ENCODE results near the gene SPOCK1.

The SPOCK1 gene

DNA sequence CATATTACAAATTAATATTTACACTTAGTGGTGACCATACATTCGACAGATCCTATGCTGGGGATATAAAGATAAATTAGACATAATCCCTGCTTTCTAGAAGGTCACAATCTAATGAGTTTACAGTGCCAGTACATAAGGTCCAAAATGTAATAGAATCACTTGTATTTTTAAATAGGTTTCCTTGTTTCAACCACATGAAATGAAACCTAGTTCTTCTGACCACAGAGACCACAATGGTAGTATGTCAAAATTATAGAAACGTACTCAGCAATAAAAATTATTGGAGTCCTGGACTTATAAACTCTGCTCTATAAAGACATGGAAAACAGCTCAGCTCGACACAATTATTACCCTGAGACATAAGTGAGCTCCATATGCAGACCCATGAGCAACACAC is 444.3 kb downstream of the SPOCK1 start:
- DNase-seq: no peak

DNA sequence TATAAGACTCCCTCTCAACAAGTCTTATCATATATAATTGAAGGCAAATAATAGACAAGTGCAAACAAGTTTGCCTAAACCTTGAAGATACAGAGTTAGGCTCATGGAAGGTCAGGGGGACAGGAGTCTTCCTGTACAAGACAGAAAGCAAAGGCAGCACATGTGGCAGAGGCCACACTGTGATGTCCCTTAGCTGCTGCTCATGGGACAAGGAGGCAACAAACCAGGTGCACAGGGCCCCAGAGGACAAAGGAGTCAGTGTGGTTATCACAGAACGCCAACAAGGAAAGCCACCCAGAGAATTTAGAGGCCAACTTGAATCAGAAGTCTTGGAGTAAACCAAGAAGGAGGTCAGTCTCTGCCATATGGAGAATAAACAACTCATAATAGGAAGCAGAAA is 444.8 kb downstream of the SPOCK1 start:
- DNase-seq: no peak

DNA sequence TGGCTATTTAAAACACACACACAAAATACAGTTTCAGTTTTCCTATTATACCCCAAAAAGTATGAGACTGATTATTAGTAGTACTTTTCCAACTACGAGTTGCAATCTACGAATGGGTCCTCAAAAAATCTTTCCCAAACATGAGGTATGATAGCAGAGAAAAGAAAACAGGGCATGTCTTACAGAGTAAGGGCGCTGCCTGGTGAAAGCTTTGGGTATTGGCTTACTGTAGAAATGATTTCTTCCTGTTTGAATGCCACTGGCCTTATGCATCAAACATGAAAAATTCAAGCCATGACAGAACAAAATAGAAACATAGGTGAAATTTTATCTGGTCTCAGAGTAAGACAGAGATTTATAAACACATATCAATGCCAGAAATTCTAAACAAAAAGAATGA is 448.0 kb downstream of the SPOCK1 start:
- no peak for DNase-seq

DNA sequence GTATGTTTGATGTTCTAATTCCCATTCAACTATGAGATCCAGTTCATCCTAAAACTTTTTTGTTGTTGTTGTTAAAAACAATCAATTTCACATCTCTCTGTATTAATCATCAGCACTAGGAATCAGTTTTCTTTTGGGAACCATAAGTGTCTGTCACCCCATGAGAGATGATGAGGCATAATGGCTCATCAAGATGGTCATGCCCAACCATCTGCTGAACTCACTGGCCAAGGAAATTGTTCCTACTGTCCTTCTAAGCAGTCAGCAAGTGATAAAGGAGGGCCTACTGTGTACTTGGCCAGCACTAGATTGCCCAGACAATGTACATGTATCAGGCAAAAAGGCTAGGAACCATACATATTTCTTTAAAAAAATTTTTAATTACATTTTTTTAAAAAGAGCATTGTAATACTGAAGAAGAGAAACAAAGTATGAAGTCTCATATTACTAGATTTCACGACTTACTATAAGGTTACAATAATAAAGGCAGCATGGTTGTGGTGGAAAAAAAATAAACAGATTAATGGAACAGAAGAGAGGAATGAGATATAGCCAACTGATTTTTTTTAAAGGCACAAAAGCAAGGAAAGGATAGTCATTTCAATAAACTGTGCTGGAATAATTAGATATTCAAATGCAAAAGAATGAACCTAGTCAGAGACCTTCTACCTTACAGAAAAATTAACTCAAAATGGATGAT is 458.3 kb downstream of the SPOCK1 start:
- no peak for DNase-seq

DNA sequence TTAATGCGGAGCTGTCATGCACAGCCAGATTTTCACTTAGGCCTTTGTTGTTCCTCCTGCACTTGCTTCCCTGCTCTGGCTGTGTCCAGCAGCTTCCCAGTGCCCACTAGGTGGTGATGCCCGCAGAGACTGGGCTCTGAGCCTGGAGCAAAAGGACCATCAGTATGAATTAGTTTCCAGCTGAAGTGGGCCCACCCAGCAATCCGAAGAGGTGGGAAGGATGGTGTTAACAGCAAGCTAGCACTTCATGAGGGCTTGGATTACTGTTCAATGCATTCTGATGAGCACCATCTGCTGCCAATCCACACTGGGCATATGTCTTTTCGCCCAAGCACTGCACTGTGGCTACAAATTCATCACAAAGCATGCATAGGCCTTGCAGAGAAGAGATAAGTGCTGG is 459.1 kb downstream of the SPOCK1 start:
- DNase-seq: no peak

DNA sequence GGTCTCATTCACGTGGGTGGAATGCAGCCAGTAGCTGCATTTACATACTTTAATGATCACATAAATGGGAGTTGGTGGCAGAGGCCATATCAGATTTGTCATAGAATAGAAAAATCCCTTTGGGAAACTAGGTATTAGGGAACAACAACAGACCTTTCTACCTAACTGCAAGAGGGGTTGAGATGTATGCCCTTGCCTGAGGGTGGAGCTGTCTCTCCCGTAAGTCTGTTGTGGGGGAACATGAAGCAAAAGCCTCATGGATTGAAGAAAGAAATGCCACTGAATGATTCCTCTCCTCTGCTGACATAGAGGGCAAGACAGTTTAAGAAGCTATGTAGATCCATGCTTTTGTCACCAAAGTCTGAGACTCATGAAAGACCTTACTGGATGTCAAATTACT is 461.3 kb downstream of the SPOCK1 start:
- DNase-seq: no peak

DNA sequence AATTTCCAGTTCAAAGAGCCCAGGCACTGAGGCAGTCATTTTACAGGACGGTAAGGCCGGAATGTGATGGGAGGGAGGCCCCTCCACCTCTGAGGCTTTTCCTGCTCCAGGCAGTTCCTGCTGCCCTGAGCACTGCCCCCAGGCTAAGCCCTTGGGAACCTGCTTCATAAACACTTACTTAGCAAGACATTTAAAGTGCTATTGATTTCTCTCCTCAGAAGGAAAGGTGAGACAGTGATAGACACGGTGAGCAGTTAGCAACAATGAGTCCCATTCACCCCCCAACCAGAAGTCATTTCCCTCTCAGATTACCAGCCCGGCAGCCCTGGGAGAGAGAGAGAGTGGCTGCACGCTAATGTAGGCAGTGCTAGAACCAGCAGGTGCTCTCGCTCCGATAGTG is 462.5 kb downstream of the SPOCK1 start:
- DNase-seq: no peak

DNA sequence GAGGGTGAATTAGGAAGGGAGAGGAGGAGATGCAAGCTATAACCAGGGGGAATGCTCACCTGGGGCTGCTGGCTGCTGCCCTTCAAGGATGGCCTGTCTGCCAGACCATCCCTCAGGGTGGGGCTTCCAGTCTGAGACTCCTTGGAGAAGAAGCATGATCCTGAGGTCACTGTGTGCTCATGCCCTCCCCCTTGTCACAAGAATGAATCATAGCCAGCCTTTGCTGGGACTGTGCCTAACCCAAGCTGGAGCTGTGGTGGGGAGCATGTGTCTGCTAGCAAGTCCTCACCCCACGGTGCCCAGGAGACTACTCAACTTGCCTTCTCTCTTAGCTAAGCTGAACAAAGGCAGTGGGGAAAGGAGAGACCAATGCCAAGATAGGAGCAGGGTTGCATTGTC is 463.6 kb downstream of the SPOCK1 start:
- no peak for DNase-seq

DNA sequence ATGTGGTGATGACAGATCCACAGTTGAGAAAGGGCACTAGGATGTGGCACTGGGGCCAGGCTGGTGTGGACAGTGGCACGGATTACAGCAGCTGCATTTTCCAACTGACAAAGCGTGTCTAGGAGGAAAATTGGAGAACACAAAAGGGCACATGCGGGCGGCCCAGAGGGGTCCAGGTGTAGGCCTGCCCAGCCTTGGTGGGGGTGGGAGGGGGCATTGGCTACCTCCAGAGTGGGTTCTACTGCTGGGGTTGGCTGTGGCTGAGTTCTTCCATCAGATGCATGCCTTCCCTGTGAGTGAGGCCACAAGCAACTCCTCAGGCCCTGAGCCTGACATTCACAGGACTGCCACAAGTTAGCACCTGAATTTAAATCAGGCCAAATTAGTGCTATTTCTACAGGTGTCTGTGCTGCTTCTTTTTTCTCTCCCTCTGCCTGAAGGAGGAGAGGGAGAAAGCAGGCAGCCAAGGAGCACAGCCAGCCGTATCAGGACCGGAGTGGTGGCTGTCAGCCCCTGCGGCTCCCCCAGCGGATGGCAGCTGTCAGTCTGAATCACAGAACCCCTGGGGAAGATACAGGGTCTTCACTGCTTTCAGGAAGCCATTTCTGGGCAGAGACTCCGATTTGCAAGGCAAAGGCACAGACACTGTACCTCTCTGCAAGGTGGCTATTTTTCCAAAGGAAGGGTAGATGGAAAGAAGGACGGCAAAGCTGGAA is 464.2 kb downstream of the SPOCK1 start:
- no peak for DNase-seq

DNA sequence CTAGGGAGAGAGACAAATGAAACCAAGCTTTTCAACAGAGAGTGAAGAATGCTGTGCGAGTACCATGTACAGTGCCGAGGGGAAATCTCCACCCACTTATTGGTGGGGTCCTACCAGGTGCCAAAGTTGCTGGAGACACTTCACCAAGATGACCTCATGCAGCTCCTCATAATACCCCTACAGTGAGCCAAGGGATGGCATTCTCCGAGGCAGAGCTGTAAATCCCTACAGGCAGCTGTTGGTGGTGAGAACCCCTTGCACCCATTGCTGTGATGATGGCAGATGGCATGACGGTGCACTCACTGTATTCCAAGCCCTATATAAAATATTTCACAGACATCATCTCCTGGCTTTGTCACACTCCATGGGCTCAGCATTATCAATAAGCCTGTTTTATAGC is 464.9 kb downstream of the SPOCK1 start:
- no peak for DNase-seq

DNA sequence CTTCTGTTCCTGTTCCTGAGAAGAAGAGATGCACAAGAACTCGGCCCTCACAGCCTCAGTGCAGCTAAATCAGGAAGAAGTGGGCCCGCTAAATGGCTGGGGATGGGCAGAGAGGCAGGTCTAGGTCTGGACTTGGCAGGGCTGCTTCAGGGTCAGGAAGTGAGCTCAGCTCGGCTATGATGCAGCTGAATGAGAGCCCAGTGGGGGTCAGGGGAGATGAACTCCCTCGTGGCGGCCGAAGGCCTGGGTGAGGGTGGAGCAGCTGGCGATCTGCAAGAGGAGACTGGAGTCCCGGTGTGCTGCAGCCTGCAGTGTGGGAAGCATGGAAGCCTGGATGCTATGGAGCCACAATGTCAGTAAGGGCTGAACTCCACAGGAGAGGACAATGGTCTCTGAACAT is 466.2 kb downstream of the SPOCK1 start:
- DNase-seq: no peak

DNA sequence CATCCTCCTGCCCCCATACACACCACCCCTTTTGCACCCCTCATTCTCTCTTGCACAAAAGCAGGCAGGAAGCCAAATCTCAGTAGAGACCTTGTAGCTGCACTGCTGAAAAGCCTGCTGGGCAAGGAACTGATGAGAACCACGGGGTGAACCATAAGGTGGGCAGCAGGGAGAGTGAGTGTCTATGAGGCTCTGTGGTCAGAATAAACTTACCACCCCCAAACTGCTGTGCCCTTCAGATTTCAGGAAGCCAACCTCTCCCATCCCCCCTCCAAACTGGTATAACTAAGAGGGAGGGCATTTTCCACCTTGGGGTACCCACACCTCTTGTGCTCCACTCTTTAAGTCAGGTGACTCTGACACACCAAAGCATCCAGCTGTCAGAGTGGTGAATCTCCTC is 471.4 kb downstream of the SPOCK1 start:
- DNase-seq: no peak

DNA sequence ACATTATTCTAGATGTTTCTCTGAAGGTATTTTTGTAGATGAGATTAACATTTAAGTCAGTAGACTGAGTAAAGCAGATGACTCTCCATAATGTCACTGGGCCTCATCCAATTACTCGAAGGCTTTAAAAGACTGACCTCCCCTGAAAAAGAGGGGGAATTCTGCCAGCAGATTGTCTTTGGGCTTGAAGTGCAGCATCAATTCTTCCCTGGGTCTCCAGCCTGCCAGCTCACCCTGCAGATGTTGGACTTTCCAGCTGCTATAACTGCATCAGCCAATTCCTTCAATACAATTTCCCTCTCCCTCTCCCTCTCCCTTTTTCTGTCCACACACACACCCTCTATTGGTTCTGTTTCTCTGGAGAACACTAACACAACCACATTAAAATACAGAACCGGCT is 472.8 kb downstream of the SPOCK1 start:
- no peak for DNase-seq

DNA sequence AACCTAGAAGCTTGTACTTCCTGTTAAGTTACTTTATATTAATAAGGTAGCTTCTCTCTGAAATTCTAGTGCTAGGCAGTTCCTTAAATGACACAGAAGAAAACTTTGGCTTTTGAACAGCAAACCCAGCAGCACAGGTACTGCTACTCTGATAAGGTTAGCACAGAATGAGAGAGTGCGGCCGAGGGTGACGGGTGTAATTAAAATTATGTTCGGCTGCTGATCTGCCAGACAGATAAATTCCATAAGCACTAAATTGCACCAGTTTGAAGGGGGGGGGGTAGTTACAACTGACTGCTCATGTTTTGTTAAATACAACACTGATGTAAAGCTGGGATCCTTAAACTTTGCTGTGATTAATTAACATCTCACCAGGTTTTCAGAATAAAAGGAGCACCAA is 475.1 kb downstream of the SPOCK1 start:
- DNase-seq: no peak

DNA sequence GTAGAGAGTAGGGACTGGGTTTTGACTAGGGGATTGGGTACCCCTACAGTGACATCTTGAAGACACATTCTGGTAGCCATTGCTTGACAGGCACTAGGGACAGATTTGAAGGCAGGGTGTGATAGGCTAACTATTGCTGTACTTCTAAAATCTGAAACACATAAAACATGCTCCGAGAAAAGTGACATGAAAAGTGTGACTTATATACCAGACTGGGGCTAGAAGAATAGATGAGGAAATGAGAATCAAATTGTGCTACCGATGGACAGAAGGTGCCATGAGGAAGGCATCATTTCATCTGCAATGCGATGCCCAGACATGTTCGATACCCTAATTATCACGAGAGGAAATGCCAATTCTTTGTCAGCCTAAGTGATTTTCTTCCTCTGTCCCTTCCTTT is 475.8 kb downstream of the SPOCK1 start:
- no peak for DNase-seq

DNA sequence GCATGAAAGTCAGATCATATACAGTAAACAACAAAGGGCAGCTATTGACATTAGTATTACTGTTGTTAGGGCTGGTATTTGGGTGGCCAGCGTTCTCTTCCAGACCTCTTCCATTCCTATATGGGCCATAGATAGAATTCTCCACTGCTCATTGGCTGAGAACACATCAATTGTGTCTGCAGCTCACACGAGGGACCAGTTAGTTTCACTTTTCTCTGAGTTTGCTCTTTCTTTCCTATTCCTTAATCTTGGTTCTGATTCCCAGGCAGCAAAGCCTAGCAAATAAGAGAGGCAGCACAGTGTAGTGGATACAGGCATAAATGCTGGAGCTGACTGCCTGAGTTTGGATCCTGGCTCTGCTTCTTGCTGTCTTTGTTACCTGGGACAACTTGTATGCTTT is 476.4 kb downstream of the SPOCK1 start:
- DNase-seq: no peak

DNA sequence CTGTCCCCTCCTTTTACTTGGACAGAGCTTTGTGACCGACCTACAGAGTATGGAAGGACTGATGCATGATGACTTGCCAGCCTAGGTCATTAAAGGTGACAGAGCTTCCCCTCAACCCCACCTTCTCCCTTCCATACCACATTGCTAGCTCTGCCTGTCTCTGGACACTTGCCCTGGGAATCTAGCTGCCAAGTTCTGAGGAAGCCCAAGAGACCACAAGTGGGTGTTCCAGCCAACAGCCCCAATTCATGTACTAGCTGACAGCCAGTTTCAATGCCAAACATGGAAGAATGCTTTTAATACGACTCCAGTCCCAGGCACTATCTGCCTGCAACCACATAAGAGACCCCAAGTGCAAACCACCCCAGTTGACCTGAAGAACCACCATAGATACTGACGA is 477.1 kb downstream of the SPOCK1 start:
- no peak for DNase-seq

DNA sequence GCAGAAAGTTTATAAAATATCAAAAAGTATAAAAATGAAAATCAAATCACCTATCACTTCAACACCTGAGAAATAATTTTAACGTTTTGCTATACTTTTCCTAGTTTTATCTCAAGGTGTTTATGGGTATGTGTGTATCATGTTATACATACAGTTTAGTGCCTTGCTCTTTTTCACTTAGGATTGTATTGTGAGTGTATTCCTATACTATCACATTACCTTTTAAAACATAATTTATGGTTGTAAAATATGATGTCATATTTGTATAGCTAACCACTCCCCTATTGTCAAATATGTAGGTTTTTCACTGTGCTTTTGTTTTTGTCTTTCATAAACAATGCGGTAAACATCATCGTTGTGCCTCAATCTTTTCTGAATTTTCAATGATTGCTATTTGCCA is 479.9 kb downstream of the SPOCK1 start:
- DNase-seq: no peak

DNA sequence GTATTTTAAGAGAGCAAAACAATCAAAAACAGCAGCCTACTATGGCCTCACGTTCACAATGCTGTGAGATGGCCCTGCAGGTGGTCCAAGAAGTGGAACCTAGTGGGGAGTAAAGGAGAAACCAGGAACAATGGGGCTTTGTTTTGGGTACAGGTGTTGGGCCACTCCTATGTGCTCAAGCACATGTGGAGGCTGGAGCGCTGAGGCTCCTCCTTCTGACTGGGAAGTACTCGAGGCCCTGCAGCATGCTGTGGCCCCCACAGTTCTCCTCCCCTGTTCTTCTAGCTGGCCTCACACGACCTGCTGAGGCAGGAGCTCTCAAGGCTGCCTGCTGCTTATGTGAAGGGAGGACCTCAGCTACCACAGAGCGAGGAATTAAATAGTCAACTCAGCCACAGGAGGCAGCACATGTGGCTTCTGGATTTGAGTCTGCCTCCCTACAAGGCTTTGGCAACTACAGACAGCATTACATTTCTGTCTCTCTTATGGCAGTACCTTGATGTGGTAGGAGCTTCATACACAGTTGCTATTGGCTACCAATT is 482.3 kb downstream of the SPOCK1 start:
- no peak for DNase-seq

DNA sequence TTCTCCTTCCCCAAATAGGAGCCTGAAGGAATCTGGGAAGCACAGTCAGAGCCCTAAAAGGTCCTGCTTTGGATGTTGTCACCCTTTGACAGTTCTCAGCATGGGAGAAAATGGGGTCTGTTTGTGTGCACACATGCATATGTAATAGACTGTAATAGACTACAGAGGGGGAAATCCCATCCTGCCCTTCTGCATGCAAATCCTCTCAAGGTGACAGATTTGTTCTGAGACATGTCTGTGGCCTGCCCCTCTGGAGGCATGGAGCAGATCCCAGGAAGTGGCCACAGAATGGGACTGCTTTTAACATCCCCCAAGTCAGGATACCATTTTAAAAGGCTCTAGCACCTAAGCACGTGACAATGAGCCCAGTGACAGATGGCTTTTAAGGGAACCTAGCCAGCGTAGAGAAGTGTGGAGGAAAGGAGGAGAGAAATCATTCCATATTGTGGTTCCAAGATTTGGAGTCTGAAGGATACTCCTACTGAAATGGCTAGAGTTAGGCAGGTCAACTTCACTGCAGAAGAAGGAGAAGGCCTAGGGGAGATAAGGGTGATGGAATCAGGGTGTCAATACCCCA is 483.5 kb downstream of the SPOCK1 start:
- no peak for DNase-seq

DNA sequence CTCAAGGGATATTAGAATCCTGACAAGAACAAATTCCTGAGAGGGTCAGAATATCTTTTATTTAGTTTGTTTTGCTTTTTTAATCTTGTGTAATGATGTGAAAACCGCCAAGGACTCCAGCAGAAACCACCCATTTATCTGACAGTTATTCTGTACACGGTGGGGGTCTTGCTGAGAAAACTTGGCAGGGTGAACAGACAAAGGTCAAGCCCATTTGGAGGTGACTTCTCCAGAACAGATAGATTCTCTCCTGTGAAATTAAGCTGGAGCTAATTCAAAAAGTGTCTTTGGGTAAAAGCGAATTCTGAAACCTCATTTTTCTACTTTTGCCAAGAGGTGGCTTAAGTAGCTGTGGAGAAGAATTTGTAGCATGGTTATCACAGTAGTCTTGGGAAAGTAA is 484.4 kb downstream of the SPOCK1 start:
- no peak for DNase-seq

DNA sequence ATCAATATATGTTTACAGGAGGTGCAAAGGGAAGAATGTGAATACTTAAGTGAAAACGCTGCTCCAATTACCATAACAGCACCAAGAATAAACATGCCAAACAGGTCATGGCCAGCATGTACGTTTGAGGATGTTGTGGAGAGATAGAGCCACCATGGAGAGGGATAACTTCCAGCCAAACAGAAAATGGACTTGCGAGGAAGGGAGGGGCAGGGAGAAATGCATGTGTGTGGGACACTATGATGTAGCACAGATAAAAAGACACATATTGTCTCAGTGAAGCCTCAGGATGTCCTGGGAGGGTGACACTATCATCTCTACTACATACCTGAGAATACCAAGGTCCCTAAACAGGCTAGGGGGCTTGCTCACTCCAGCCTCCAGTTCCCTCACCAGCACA is 488.9 kb downstream of the SPOCK1 start:
- DNase-seq: no peak

DNA sequence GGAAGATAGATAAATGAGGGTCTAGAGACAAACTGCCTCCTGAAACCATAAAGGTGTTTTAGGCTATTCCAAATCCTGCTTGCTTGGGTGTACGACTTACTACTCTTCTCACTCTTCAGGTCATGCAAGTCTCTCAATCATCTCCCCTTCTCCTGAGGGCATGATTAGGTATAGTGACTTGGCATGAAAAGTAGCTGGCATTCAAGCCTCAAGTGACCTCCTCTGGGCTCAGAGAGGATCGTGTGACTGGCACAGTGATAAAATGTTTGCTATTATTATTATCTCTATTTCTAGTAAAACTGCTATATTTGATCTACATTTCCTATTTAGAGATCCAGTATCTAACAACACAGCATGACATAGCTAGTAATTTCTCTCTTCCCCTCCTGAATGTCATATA is 494.8 kb downstream of the SPOCK1 start:
- no peak for DNase-seq

DNA sequence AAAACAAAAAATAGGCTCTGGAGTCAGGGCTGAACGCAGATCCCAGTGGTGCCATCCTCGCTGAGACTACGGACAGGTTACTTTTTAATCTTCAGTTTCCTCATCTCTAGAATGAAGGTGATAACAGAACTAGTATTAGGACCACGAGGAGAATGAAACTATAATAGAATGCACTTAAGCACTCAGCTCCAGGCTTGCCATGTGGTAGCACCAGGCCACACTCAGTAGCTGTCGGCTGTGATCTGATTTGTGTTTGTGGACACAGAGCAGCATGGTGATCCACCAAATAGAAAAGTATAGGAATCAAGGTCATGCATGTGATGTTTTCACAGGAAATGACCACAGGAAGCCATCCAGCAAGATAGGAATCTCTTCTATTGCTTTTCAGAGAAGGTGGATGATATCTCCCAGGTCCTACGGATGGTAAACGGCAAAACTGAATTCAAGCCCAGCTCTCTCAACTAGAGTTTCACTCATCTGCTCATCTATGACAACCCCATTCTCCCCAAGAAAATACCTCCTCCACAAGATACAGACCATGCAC is 498.0 kb downstream of the SPOCK1 start:
- no peak for DNase-seq
